Measurements from ENCODE around the gene CSRNP3.

Gene CSRNP3

DNA sequence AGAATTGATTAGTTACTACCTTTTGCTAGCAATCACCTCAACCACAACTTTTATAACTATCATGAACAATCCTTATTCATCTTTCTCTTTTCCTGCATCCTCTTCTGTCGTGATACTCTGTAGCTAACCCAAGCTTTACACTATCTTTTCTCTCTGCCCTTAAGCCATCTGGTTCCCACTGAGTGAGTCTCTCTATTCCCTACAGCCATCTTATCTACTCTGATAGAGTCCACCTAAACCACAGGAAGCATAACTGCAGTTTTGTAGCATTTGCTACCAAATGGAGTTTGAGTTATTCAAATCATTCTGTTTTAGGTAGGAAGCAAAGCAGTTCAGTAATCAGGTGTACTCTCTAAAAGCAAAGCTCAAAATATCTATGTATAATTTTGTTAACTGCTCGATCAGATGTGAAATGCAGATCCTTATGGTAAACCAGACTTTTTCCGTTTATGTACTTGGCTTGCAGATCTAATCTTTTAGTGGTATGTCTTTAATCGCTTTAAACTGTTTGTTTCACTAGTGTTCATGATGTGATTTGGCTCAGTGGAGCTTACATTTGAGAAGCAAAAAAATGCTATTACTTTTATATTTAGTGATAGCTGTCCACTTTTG lies 91.0 kb downstream of the CSRNP3 start:
- TF ChIP-seq POLR2AphosphoS5 (IDR thresholded peaks at IDR 0.05; ENCODE audit: low read depth, low read length) (no peak), FOXP2 (optimal IDR thresholded peaks at IDR 0.05; ENCODE audit: borderline replicate concordance, extremely low read depth, extremely low read length, insufficient read depth) (no peak), SIN3A (IDR thresholded peaks at IDR 0.05; ENCODE audit: borderline replicate concordance, insufficient read depth, low read length) (no peak), TAF1 (IDR thresholded peaks at IDR 0.05; ENCODE audit: borderline replicate concordance, insufficient read depth, low read length) (no peak)
- TF ChIP-seq, protein P1, sequence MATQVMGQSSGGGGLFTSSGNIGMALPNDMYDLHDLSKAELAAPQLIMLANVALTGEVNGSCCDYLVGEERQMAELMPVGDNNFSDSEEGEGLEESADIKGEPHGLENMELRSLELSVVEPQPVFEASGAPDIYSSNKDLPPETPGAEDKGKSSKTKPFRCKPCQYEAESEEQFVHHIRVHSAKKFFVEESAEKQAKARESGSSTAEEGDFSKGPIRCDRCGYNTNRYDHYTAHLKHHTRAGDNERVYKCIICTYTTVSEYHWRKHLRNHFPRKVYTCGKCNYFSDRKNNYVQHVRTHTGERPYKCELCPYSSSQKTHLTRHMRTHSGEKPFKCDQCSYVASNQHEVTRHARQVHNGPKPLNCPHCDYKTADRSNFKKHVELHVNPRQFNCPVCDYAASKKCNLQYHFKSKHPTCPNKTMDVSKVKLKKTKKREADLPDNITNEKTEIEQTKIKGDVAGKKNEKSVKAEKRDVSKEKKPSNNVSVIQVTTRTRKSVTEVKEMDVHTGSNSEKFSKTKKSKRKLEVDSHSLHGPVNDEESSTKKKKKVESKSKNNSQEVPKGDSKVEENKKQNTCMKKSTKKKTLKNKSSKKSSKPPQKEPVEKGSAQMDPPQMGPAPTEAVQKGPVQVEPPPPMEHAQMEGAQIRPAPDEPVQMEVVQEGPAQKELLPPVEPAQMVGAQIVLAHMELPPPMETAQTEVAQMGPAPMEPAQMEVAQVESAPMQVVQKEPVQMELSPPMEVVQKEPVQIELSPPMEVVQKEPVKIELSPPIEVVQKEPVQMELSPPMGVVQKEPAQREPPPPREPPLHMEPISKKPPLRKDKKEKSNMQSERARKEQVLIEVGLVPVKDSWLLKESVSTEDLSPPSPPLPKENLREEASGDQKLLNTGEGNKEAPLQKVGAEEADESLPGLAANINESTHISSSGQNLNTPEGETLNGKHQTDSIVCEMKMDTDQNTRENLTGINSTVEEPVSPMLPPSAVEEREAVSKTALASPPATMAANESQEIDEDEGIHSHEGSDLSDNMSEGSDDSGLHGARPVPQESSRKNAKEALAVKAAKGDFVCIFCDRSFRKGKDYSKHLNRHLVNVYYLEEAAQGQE (IDR thresholded peaks at IDR 0.05; ENCODE audit: insufficient read depth in 1 of 2, low read depth in 2 of 2, low read length in 2 of 2) = no peak

DNA sequence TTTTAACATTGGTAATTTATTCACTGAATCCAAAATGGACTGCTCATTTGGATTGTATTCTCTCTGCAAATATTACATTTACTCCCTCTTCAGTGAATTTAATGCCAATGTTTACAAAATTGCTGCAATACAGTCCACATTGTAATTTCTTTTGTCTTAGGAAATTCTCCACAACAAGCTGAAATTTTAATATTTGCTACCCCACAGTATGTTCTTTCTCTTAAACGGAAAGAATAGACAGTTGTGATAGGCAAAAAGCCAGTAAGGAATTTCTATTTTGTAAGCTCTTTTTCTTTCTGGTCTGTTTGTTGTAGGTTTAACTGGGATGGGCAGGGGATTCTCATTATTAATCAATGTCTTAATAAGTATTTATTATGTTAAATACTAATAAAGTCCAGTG lies 92.0 kb downstream of the CSRNP3 start:
- TF ChIP-seq TAF1 (IDR thresholded peaks at IDR 0.05; ENCODE audit: borderline replicate concordance, insufficient read depth, low read length) = no peak
- TF ChIP-seq, protein P1 (IDR thresholded peaks at IDR 0.05; ENCODE audit: insufficient read depth in 1 of 2, low read depth in 2 of 2, low read length in 2 of 2) = no peak
- no peak for TF ChIP-seq POLR2AphosphoS5 (IDR thresholded peaks at IDR 0.05; ENCODE audit: low read depth, low read length)
- TF ChIP-seq SIN3A (IDR thresholded peaks at IDR 0.05; ENCODE audit: borderline replicate concordance, insufficient read depth, low read length) = no peak
- no peak for TF ChIP-seq FOXP2 (optimal IDR thresholded peaks at IDR 0.05; ENCODE audit: borderline replicate concordance, extremely low read depth, extremely low read length, insufficient read depth)

DNA sequence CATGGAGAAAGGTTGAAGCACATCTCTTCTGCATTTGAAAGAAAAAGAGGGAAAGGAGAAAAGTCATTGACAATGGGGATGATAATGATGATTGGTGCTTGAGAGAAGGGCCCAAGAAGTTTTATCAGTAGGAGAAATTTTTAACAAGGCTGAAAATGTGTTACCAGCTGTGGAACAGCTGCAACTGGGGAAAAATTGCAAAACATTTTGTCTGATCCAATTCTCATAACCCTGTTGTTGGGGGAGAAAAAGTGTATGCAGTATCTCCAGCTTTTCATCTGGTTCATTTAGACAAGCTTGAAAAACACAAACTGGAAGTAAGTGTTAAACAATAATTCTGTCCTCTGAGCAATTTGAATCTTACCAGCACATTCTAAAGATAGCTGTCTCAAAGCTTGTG lies 92.7 kb downstream of the CSRNP3 start:
- TF ChIP-seq TAF1 (IDR thresholded peaks at IDR 0.05; ENCODE audit: borderline replicate concordance, insufficient read depth, low read length) = no peak
- TF ChIP-seq, protein P1 (IDR thresholded peaks at IDR 0.05; ENCODE audit: insufficient read depth in 1 of 2, low read depth in 2 of 2, low read length in 2 of 2) = no peak
- TF ChIP-seq SIN3A (IDR thresholded peaks at IDR 0.05; ENCODE audit: borderline replicate concordance, insufficient read depth, low read length) = no peak

DNA sequence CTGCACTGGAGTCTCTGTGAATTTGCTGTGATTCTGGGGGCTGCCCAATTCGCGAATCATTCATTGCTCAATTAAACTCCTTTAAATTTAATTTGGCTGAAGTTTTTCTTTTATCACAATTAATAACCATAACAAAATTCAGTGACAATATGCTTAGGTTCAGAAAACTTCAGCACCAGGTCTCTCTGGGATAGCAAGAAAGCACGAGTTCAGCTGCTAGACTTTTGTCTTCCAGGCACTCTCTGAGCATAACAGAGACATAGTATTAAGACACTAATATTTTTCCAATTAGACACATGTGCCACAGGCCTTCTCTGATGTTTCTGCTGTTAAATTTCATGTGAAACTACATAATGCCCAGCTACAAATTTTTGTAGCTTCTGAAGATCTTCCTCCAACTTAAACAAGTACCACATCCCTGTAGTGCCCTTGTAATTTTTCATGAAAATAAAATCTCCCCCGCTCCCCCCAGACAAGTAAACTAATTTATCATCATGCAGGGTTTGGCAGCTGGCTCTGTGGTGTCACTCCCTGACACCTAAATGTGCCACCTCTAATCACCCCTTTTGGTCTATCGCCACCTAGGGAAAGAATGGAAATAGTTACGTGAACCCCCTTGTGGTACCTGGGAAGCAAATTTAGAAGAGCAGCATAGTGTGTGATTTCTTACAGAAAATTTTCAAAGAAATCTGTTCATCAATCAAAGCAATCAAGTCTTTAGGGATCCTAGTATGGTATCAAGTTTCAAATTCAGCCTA lies 94.1 kb downstream of the CSRNP3 start:
- TF ChIP-seq, protein P1 (IDR thresholded peaks at IDR 0.05; ENCODE audit: insufficient read depth in 1 of 2, low read depth in 2 of 2, low read length in 2 of 2) = peak; percentile 28 to 76; a peak in 2 of 4 replicates
- TF ChIP-seq TAF1 (IDR thresholded peaks at IDR 0.05; ENCODE audit: borderline replicate concordance, insufficient read depth, low read length) = no peak
